IMR-90 (cell line): ENCODE measurements around the gene TAF4. TPM values are rescaled to one million over a fixed set of nuclear protein-coding genes. Genes with fewer than 3 reads are reported as not detected.

ENCODE experiments used
- ATAC-seq: fragments of 200-7000 bp; cut with Tn5 transposase; 2 replicates; pipeline ENCODE4 v1.9.1; 2020; ENCODE audit warnings: low read depth, mild to moderate bottlenecking, moderate library complexity
- BruUV-seq: library from RNA; stranded (reverse); fragments of 400-500 nt; replicated peaks from 2 replicates; lab custom pipeline; 2021; lab: Mats Ljungman, UMichigan
- CTCF ChIA-PET: fragments of 300-600 bp; formaldehyde crosslinking; extraction: SDS; loops from one replicate; lab custom pipeline; 2021; ENCODE audit warnings: antibody characterized with exemption; lab: Yijun Ruan, JAX
- POLR2A ChIA-PET: fragments of 300-600 bp; sonication (Branson Sonifier 250); formaldehyde crosslinking; loops from one replicate; lab custom pipeline; 2022; ENCODE audit warnings: antibody characterized with exemption; ENCODE audit not compliant: unreplicated experiment; lab: Charles Lee
- DNase-seq: peaks from one replicate; pipeline ENCODE4 v3.0.0; 2013
- H2AFZ ChIP-seq: replicated peaks from 2 replicates; pipeline ENCODE3; 2013; ENCODE audit warnings: low read length, mild to moderate bottlenecking; ENCODE audit not compliant: poor library complexity
- H2AK5ac ChIP-seq: 2 replicates; pipeline ENCODE4 v1.6.1; 2013; ENCODE audit warnings: low read depth, low read length, inconsistent platforms
- H2AK9ac ChIP-seq: replicated peaks from 2 replicates; pipeline ENCODE3; 2013; ENCODE audit warnings: mild to moderate bottlenecking, low read depth, low read length, moderate library complexity; ENCODE audit not compliant: poor library complexity
- H2BK120ac ChIP-seq: 2 replicates; pipeline ENCODE4 v1.6.1; 2013; ENCODE audit warnings: low read depth, low read length, inconsistent platforms
- H2BK15ac ChIP-seq: 3 replicates; pipeline ENCODE4 v1.6.1; 2013; ENCODE audit warnings: low read depth, low read length, inconsistent platforms
- H2BK20ac ChIP-seq: 2 replicates; pipeline ENCODE4 v1.6.1; 2013; ENCODE audit warnings: low read depth, mild to moderate bottlenecking, inconsistent platforms, low read length, moderate library complexity
- H2BK5ac ChIP-seq: 2 replicates; pipeline ENCODE4 v1.6.1; 2013; ENCODE audit warnings: mild to moderate bottlenecking, low read depth, low read length, inconsistent platforms; ENCODE audit not compliant: poor library complexity, severe bottlenecking
- H3K14ac ChIP-seq: replicated peaks from 2 replicates; pipeline ENCODE4 v1.6.1; 2013; ENCODE audit warnings: low read depth, low read length, inconsistent platforms
- H3K18ac ChIP-seq: 2 replicates; pipeline ENCODE4 v1.6.1; 2013; ENCODE audit warnings: low read depth, low read length, control low read depth
- H3K23ac ChIP-seq: 2 replicates; pipeline ENCODE4 v1.6.1; 2013; ENCODE audit warnings: low read depth, low read length, inconsistent platforms
- H3K27ac ChIP-seq: 2 replicates; pipeline ENCODE4 v1.5.1; 2013; ENCODE audit warnings: mild to moderate bottlenecking, control low read depth, low read length; ENCODE audit not compliant: insufficient read depth
- H3K27me3 ChIP-seq: 2 replicates; pipeline ENCODE4 v1.6.1; 2013; ENCODE audit warnings: low read length; ENCODE audit not compliant: control insufficient read depth, insufficient read depth
- H3K36me3 ChIP-seq: 2 replicates; pipeline ENCODE4 v1.6.1; 2013; ENCODE audit warnings: low read length, mixed read lengths; ENCODE audit not compliant: control insufficient read depth, insufficient read depth
- H3K4ac ChIP-seq: 2 replicates; pipeline ENCODE4 v1.6.1; 2013; ENCODE audit warnings: low read depth, low read length, inconsistent platforms
- H3K4me1 ChIP-seq: 2 replicates; pipeline ENCODE4 v1.6.1; 2013; ENCODE audit warnings: low read length, mixed read lengths; ENCODE audit not compliant: control insufficient read depth, insufficient read depth
- H3K4me2 ChIP-seq: 2 replicates; pipeline ENCODE4 v1.6.1; 2013; ENCODE audit warnings: low read depth, mild to moderate bottlenecking, control low read depth, low read length, moderate library complexity
- H3K4me3 ChIP-seq: 2 replicates; pipeline ENCODE4 v1.5.1; 2013; ENCODE audit warnings: low read depth, mild to moderate bottlenecking, control low read depth, low read length, moderate library complexity; ENCODE audit not compliant: insufficient read depth
- H3K56ac ChIP-seq: 2 replicates; pipeline ENCODE4 v1.6.1; 2013; ENCODE audit warnings: low read length, inconsistent platforms; ENCODE audit not compliant: insufficient read depth; ENCODE audit errors: extremely low read depth
- H3K79me1 ChIP-seq, 2 experiments: 2 replicates each; pipeline ENCODE4 v1.6.1; 2013; ENCODE audit warnings: low read length in 2 of 2, inconsistent platforms in 1 of 2, low read depth in 1 of 2
- H3K9ac ChIP-seq: 2 replicates; pipeline ENCODE4 v1.6.1; 2013; ENCODE audit warnings: low read depth, low read length, control low read depth
- H3K9me1 ChIP-seq: 2 replicates; pipeline ENCODE4 v1.6.1; 2013; ENCODE audit warnings: low read length, inconsistent platforms; ENCODE audit not compliant: insufficient read depth
- H3K9me3 ChIP-seq: 2 replicates; pipeline ENCODE4 v1.6.1; 2013; ENCODE audit warnings: low read length; ENCODE audit not compliant: control insufficient read depth, insufficient read depth
- H4K20me1 ChIP-seq: 2 replicates; pipeline ENCODE4 v1.6.1; 2013; ENCODE audit warnings: low read length, inconsistent platforms; ENCODE audit not compliant: insufficient read depth
- H4K5ac ChIP-seq: 2 replicates; pipeline ENCODE4 v1.6.1; 2013; ENCODE audit warnings: mild to moderate bottlenecking, low read depth, low read length, control low read depth
- H4K8ac ChIP-seq, 2 experiments: 2 replicates each; pipeline ENCODE4 v1.6.1; 2013; ENCODE audit warnings: low read depth in 2 of 2, low read length in 2 of 2, control low read depth in 1 of 2, inconsistent platforms in 1 of 2
- H4K91ac ChIP-seq: 2 replicates; pipeline ENCODE4 v1.6.1; 2013; ENCODE audit warnings: low read depth, low read length, inconsistent platforms; ENCODE audit not compliant: insufficient read depth
- BHLHE40 ChIP-seq: fragments of 150-350 bp; IDR thresholded peaks from 2 replicates; pipeline ENCODE4 v1.6.1; 2016; ENCODE audit warnings: mild to moderate bottlenecking, low read depth, low read length
- CEBPB ChIP-seq: IDR thresholded peaks from 2 replicates; pipeline ENCODE4 v1.6.1; 2012; ENCODE audit warnings: low read depth, low read length, improper control_type of control experiment
- CHD1 ChIP-seq: IDR thresholded peaks from 2 replicates; pipeline ENCODE4 v1.6.1; 2012; ENCODE audit warnings: low read depth, low read length, improper control_type of control experiment
- MAFK ChIP-seq: IDR thresholded peaks from 2 replicates; pipeline ENCODE4 v1.6.1; 2012; ENCODE audit warnings: low read depth, low read length, improper control_type of control experiment
- MAZ ChIP-seq: IDR thresholded peaks from 2 replicates; pipeline ENCODE4 v1.6.1; 2012; ENCODE audit warnings: low read depth, mild to moderate bottlenecking, low read length, improper control_type of control experiment, moderate library complexity, borderline replicate concordance
- RAD21 ChIP-seq: IDR thresholded peaks from 2 replicates; pipeline ENCODE4 v1.6.1; 2012; ENCODE audit warnings: low read length, improper control_type of control experiment
- RCOR1 ChIP-seq: IDR thresholded peaks from 2 replicates; pipeline ENCODE4 v1.6.1; 2012; ENCODE audit warnings: mild to moderate bottlenecking, low read length, improper control_type of control experiment; ENCODE audit not compliant: insufficient replicate concordance
- SMC3 ChIP-seq: fragments of 150-350 bp; IDR thresholded peaks from 2 replicates; pipeline ENCODE4 v1.6.1; 2016; ENCODE audit warnings: low read depth, mild to moderate bottlenecking, antibody characterized with exemption, low read length, moderate library complexity
- WGBS, 2 experiments: methylation state at CpG; one replicate each; pipeline versions ENCODE4 v1.1.5 to v1.1.7; 2013; ENCODE audit warnings: missing lambda C conversion rate in 2 of 2; ENCODE audit not compliant: insufficient read length in 1 of 2; ENCODE audit errors: extremely low coverage in 2 of 2; 5-methylcytosine and 5-hydroxymethylcytosine counted together
- dilution Hi-C: fragments of 300-500 bp; cut with HindIII; formaldehyde crosslinking; loops from one replicate; pipeline ENCODE4 v1.14.3; 2018; ENCODE audit warnings: low sequenced_read_pairs; ENCODE audit not compliant: unreplicated experiment
- in situ Hi-C: fragments of 300-500 bp; cut with MboI; formaldehyde crosslinking; loops from 3 replicates; pipeline ENCODE4 v1.14.3; 2019; ENCODE audit warnings: low sequenced_read_pairs, inconsistent platforms, mixed read lengths
- intact Hi-C: fragments of 100-400 bp; cut with micrococcal nuclease; formaldehyde crosslinking; loops from 2 replicates; pipeline ENCODE4 v1.10.0; 2022
- polyA plus RNA-seq, 3 experiments: library from polyadenylated mRNA; depleted of rRNA; stranded (reverse); fragments of >200 nt; gene quantifications; 2 replicates each; pipeline ENCODE4 v1.2.3, GENCODE V29; 2012; ENCODE audit warnings: low replicate concordance in 1 of 3
- total RNA-seq: library from RNA; depleted of rRNA; stranded (reverse); fragments of >200 nt; gene quantifications from 2 replicates; pipeline ENCODE4 v1.2.3, GENCODE V29; 2012
- TF ChIP-seq, protein P1 (sequence below): fragments of 150-350 bp; IDR thresholded peaks from 2 replicates; pipeline ENCODE4 v1.6.1; 2016; ENCODE audit warnings: low read depth, mild to moderate bottlenecking, low read length, moderate library complexity, borderline replicate concordance
- TF ChIP-seq, protein P2 (sequence below): fragments of 150-350 bp; IDR thresholded peaks from 2 replicates; pipeline ENCODE4 v1.6.1; 2017; ENCODE audit warnings: mild to moderate bottlenecking, antibody characterized with exemption, low read length, low read depth

The TAF4 gene
- total and polyA plus RNA-seq, 2 of the 4 experiments (the other 2 are of a cell fraction), result 1.4 to 5.1 TPM

DNA sequence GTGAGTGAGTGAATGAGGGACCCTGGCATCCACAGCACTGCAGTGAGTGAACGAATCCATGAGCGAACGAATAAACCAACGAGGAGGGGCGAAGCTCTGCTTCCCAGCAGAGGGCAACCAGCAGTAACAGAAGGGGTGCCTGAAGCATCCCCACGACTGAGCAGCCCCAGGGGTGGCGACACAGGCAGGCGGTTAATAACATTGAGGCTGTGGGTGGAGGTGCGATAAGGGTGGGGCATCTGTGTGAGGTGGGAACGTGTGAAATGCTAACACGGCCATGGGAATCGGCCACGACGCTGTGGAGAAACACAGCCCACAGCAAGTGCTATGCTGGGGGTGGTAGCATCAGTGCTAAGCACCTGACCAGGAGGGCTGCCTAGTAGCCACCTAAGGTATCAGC, 75.9 kb downstream of the TAF4 start:
- in situ Hi-C loops (no loop called here), dilution Hi-C loops (no loop called here), intact Hi-C loops (no loop called here)
- Histone ChIP-seq H3K36me3 (peaks cover 47% of the 10 kb centered on the region), H3K9me1 (0 out of 2 replicates have a peak, but pooled peaks cover 4% of the 10 kb centered on the region), H3K4ac (no peak overlapping the region), H3K79me1 (peaks cover 3 to 6% of the 10 kb centered on the region in 2 experiments; a peak in 3 of 4 replicates), H3K23ac (no peak overlapping the region), H4K91ac (no peak overlapping the region), H3K9me3 (peaks cover 18% of the 10 kb centered on the region), H2AK5ac (no peak overlapping the region), H4K8ac (no peak overlapping the region), H3K56ac (no peak overlapping the region), H2BK120ac (no peak overlapping the region), H2BK5ac (no peak overlapping the region), H3K27me3 (no peaks in the 10 kb centered on the region), H3K27ac (no peak overlapping the region), H3K14ac (no peak overlapping the region), H2BK15ac (no peak overlapping the region), H3K9ac (no peak overlapping the region), H3K18ac (no peak overlapping the region), H2AFZ (no peak overlapping the region), H3K4me1 (no peaks in the 10 kb centered on the region), H4K5ac (no peak overlapping the region), H2AK9ac (no peak overlapping the region), H3K4me3 (no peak overlapping the region), H4K20me1 (no peaks in the 10 kb centered on the region), H3K4me2 (no peak overlapping the region), H2BK20ac (no peak overlapping the region)
- DNase-seq (no peak), ATAC-seq (no peak)
- no peak for TF ChIP-seq RCOR1
- TF ChIP-seq MAZ, result no peak
- TF ChIP-seq, protein P1, sequence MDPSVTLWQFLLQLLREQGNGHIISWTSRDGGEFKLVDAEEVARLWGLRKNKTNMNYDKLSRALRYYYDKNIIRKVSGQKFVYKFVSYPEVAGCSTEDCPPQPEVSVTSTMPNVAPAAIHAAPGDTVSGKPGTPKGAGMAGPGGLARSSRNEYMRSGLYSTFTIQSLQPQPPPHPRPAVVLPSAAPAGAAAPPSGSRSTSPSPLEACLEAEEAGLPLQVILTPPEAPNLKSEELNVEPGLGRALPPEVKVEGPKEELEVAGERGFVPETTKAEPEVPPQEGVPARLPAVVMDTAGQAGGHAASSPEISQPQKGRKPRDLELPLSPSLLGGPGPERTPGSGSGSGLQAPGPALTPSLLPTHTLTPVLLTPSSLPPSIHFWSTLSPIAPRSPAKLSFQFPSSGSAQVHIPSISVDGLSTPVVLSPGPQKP, result no peak
- TF ChIP-seq CHD1, result no peak
- TF ChIP-seq RAD21, result no peak
- TF ChIP-seq, protein P2, sequence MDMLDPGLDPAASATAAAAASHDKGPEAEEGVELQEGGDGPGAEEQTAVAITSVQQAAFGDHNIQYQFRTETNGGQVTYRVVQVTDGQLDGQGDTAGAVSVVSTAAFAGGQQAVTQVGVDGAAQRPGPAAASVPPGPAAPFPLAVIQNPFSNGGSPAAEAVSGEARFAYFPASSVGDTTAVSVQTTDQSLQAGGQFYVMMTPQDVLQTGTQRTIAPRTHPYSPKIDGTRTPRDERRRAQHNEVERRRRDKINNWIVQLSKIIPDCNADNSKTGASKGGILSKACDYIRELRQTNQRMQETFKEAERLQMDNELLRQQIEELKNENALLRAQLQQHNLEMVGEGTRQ, result no peak
- no peak for TF ChIP-seq BHLHE40
- TF ChIP-seq MAFK, result no peak
- TF ChIP-seq SMC3, result no peak
- TF ChIP-seq CEBPB, result no peak
- BruUV-seq, result no TSS peak
- ChIA-PET POLR2A (no interaction called here), CTCF (no interaction called here)
- 79% methylated on average over 5 of the region's 14 CpGs; no CpG with 5 or more reads in 1 of the 2 experiments for WGBS, 2 experiments
